Kidney (tissue), 14 donors: ENCODE measurements around the gene F10. TPM values are rescaled to one million over a fixed set of nuclear protein-coding genes. Genes with fewer than 3 reads are reported as not detected.
A peak's percentile ranks its signal among the peaks of the same experiment; 100 is the strongest.

Source experiments
- DNase-seq, 5 donors: peaks; one replicate each; pipeline ENCODE4 v3.0.0-alpha.2; 2013 to 2020
- FAIRE-seq: peaks from 2 replicates; lab custom pipeline; 2012; peaks lifted over from hg19 to GRCh38; lab: Jason Lieb, UNC
- H3K27ac ChIP-seq, 2 donors: one replicate each; pipeline ENCODE4 v1.7.0; 2013; ENCODE audit warnings: low read depth in 2 of 2, low read length in 2 of 2, inconsistent platforms in 1 of 2
- H3K27me3 ChIP-seq: one replicate; pipeline ENCODE4 v1.7.1; 2013; ENCODE audit warnings: low read length, inconsistent platforms; ENCODE audit not compliant: control insufficient read depth, insufficient read depth
- H3K36me3 ChIP-seq, 3 donors: one replicate each; pipeline versions ENCODE4 v1.7.0 to v1.7.1; 2013; ENCODE audit warnings: low read length in 3 of 3, control low read depth in 1 of 3, inconsistent platforms in 1 of 3; ENCODE audit not compliant: insufficient read depth in 3 of 3, control insufficient read depth in 2 of 3
- H3K4me1 ChIP-seq, 3 donors: one replicate each; pipeline versions ENCODE4 v1.7.0 to v1.7.1; 2013; ENCODE audit warnings: low read length in 3 of 3, inconsistent platforms in 1 of 3, low read depth in 1 of 3; ENCODE audit not compliant: control insufficient read depth in 2 of 3, insufficient read depth in 2 of 3
- H3K4me3 ChIP-seq, 3 donors: one replicate each; pipeline versions ENCODE4 v1.7.0 to v1.8.1; 2013; ENCODE audit warnings: low read length in 3 of 3, control low read depth in 1 of 3, inconsistent platforms in 1 of 3
- H3K9ac ChIP-seq, 3 donors: one replicate each; pipeline versions ENCODE4 v1.7.0 to v1.7.1; 2013; ENCODE audit warnings: low read length in 3 of 3, control low read depth in 1 of 3, inconsistent platforms in 1 of 3
- H3K9me3 ChIP-seq, 3 donors: one replicate each; pipeline versions ENCODE4 v1.7.0 to v1.7.1; 2013; ENCODE audit warnings: low read length in 3 of 3, control low read depth in 1 of 3, inconsistent platforms in 1 of 3; ENCODE audit not compliant: control insufficient read depth in 2 of 3, insufficient read depth in 1 of 3
- intact Hi-C: fragments of 100-400 bp; cut with DNase I; formaldehyde crosslinking; loops from one replicate; pipeline ENCODE4 v1.11.1; 2022
- polyA plus RNA-seq: library from polyadenylated mRNA; stranded (reverse); fragments of 350-450 nt; fragmentation: Illumina TruSeq; extraction: RNeasy Lipid Tissue Mini Kit (QIAGEN cat#74804); gene quantifications from one replicate; pipeline ENCODE4 v1.2.3, GENCODE V29; 2014; ENCODE audit warnings: low read depth, low replicate concordance; ENCODE audit not compliant: insufficient read depth
- total RNA-seq: library from RNA; stranded (reverse); fragmentation: NEBNext Ultra II Directional; extraction: Animal tissue kit (Norgen Biotek cat#: 25700); gene quantifications from one replicate; pipeline ENCODE4 v1.2.1, GENCODE V29; 2021
- TF ChIP-seq, protein P1 (sequence below): IDR thresholded peaks from 3 replicates; pipeline ENCODE4 v1.5.1; 2012; ENCODE audit warnings: mild to moderate bottlenecking, moderate library complexity, borderline replicate concordance; ENCODE audit not compliant: insufficient read depth; ENCODE audit errors: extremely low read depth
- donor health status: control.
- donor health status: control.
- donor health status: control.
- donor health status: control.
- donor health status: control.
- donor health status: DM: yes; HTN: yes; CAD: no.
- donor health status: Normal renal cell carcinoma (clear cell type).

F10 gene
- total and polyA plus RNA-seq, 2 donors from 2014 or later, result 5.1 to 6.8 TPM

DNA sequence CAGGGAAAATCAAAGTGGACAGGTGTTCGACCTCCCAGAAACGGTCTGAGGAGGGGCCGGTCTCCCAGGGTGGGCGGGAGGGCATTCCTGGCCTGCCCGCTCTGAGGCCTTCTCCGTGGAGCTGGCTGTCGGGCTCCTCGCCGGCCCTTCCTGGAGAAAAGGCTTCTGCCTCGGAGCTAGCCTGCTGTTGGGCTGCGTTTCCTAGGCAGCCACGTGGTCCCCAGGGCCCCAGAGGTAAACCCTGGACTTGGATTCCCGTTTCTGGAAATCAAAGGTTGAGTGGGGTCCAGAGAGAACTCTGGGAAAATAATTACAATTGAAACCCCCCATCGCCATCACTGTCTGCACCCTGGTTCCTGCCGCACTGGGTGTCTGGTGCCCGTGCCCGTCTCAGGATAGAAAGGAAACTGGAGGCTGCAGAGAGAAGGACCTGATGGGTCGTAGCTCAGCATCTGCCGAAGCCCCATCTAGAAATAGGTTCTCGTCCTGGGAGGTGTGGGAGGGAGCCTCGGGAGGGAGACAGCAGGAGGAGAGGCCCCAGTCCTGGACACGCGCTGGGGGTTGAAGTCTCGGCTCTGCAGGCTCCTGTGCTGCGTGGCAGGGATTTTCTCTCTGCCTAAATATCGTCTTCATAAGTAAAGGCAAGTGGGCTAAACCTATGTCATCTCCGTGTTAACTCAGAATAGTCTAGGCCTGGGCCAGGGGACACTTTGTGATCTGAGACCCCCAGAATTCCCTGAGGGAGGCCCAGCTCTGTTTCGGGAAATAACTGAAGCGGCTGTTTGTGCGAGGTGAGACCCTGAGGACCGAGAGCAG lies 28.2 kb downstream of the F10 start:
- H3K9ac ChIP-seq, result no peak overlapping the region
- DNase-seq (peak in 1 of 5 donors; percentile 56), FAIRE-seq (no peak)
- no peak overlapping the region for H3K27ac ChIP-seq
- no peaks in the 10 kb centered on the region for H3K36me3 ChIP-seq
- intact Hi-C loops, result no loop called here
- H3K27me3 ChIP-seq, result no peaks in the 10 kb centered on the region
- peaks cover 0 to 20% (median 0%) of the 10 kb centered on the region in 3 donors for H3K4me1 ChIP-seq
- TF ChIP-seq, protein P1, sequence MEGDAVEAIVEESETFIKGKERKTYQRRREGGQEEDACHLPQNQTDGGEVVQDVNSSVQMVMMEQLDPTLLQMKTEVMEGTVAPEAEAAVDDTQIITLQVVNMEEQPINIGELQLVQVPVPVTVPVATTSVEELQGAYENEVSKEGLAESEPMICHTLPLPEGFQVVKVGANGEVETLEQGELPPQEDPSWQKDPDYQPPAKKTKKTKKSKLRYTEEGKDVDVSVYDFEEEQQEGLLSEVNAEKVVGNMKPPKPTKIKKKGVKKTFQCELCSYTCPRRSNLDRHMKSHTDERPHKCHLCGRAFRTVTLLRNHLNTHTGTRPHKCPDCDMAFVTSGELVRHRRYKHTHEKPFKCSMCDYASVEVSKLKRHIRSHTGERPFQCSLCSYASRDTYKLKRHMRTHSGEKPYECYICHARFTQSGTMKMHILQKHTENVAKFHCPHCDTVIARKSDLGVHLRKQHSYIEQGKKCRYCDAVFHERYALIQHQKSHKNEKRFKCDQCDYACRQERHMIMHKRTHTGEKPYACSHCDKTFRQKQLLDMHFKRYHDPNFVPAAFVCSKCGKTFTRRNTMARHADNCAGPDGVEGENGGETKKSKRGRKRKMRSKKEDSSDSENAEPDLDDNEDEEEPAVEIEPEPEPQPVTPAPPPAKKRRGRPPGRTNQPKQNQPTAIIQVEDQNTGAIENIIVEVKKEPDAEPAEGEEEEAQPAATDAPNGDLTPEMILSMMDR, result no peak
- no peak overlapping the region for H3K4me3 ChIP-seq
- no peaks in the 10 kb centered on the region for H3K9me3 ChIP-seq

GRCh38 chr13:113151745-113152690 lies 29.4 kb downstream of the F10 start:
- no peaks in the 10 kb centered on the region for H3K9me3 ChIP-seq
- H3K4me3 ChIP-seq, result peak overlapping the region in 2 of 3 donors; percentile 63 to 72
- FAIRE-seq (no peak), DNase-seq (peak in 2 of 5 donors; percentile 57 to 77)
- intact Hi-C loops, result no loop called here
- peak overlapping the region in 1 of 2 donors; percentile 74 for H3K27ac ChIP-seq
- no peaks in the 10 kb centered on the region for H3K27me3 ChIP-seq
- peaks cover 0 to 20% (median 0%) of the 10 kb centered on the region in 3 donors for H3K4me1 ChIP-seq
- peak overlapping the region in 2 of 3 donors; percentile 72 to 87 for H3K9ac ChIP-seq
- TF ChIP-seq, protein P1, result no peak
- H3K36me3 ChIP-seq, result no peaks in the 10 kb centered on the region

- peak overlapping the region in 2 of 3 donors; percentile 63 to 72 for H3K4me3 ChIP-seq
- H3K9me3 ChIP-seq, result no peaks in the 10 kb centered on the region
- peak overlapping the region in 2 of 3 donors; percentile 72 to 87 for H3K9ac ChIP-seq
- DNase-seq (no peak), FAIRE-seq (no peak)
- no peaks in the 10 kb centered on the region for H3K36me3 ChIP-seq
- intact Hi-C loops, result no loop called here
- peak overlapping the region; percentile 74 to 88 for H3K27ac ChIP-seq
- H3K27me3 ChIP-seq, result no peaks in the 10 kb centered on the region
- H3K4me1 ChIP-seq, result peaks cover 0 to 23% (median 0%) of the 10 kb centered on the region in 3 donors
- TF ChIP-seq, protein P1, result no peak
These were observed 30.0 kb downstream of the F10 start for GRCh38 chr13:113152691-113152983.
